Measurements from ENCODE around the gene ARMC5.

ARMC5 gene

GRCh38 chr16:31474773-31475738 is 15.8 kb downstream of the ARMC5 start:
- TF ChIP-seq REST (IDR thresholded peaks at IDR 0.05; ENCODE audit: insufficient read depth in 1 of 2, low read depth in 2 of 2, low read length in 2 of 2) (no peak), FOXP2 (optimal IDR thresholded peaks at IDR 0.05; ENCODE audit: borderline replicate concordance, extremely low read depth, extremely low read length, insufficient read depth) (no peak), SIN3A (IDR thresholded peaks at IDR 0.05; ENCODE audit: borderline replicate concordance, insufficient read depth, low read length) (no peak)

GRCh38 chr16:31475946-31476302 is 16.6 kb downstream of the ARMC5 start:
- no peak for TF ChIP-seq TAF1 (IDR thresholded peaks at IDR 0.05; ENCODE audit: borderline replicate concordance, insufficient read depth, low read length)
- no peak for TF ChIP-seq POLR2AphosphoS5 (IDR thresholded peaks at IDR 0.05; ENCODE audit: low read depth, low read length)
- TF ChIP-seq SIN3A (IDR thresholded peaks at IDR 0.05; ENCODE audit: borderline replicate concordance, insufficient read depth, low read length): no peak
- TF ChIP-seq FOXP2 (optimal IDR thresholded peaks at IDR 0.05; ENCODE audit: borderline replicate concordance, extremely low read depth, extremely low read length, insufficient read depth): no peak
- TF ChIP-seq REST (IDR thresholded peaks at IDR 0.05; ENCODE audit: insufficient read depth in 1 of 2, low read depth in 2 of 2, low read length in 2 of 2): no peak

- TF ChIP-seq TAF1 (IDR thresholded peaks at IDR 0.05; ENCODE audit: borderline replicate concordance, insufficient read depth, low read length) (no peak), FOXP2 (optimal IDR thresholded peaks at IDR 0.05; ENCODE audit: borderline replicate concordance, extremely low read depth, extremely low read length, insufficient read depth) (no peak), POLR2AphosphoS5 (IDR thresholded peaks at IDR 0.05; ENCODE audit: low read depth, low read length) (no peak), SIN3A (IDR thresholded peaks at IDR 0.05; ENCODE audit: borderline replicate concordance, insufficient read depth, low read length) (no peak), REST (IDR thresholded peaks at IDR 0.05; ENCODE audit: insufficient read depth in 1 of 2, low read depth in 2 of 2, low read length in 2 of 2) (no peak)
Observed at GRCh38 chr16:31476303-31477219, 17.3 kb downstream of the ARMC5 start.

GRCh38 chr16:31477220-31478216 is 18.2 kb downstream of the ARMC5 start:
- TF ChIP-seq POLR2AphosphoS5 (IDR thresholded peaks at IDR 0.05; ENCODE audit: low read depth, low read length) (no peak), SIN3A (IDR thresholded peaks at IDR 0.05; ENCODE audit: borderline replicate concordance, insufficient read depth, low read length) (no peak), FOXP2 (optimal IDR thresholded peaks at IDR 0.05; ENCODE audit: borderline replicate concordance, extremely low read depth, extremely low read length, insufficient read depth) (no peak), REST (IDR thresholded peaks at IDR 0.05; ENCODE audit: insufficient read depth in 1 of 2, low read depth in 2 of 2, low read length in 2 of 2) (no peak), TAF1 (IDR thresholded peaks at IDR 0.05; ENCODE audit: borderline replicate concordance, insufficient read depth, low read length) (no peak)

Measured in PFSK-1 (cell line).